Measurements from ENCODE around the gene SLA2. TPM values are rescaled to one million over a fixed set of nuclear protein-coding genes. Genes with fewer than 3 reads are reported as not detected.

SLA2 gene
- total and polyA plus RNA-seq, 2 of the 8 experiments (the other 6 are each of a cell fraction or from before 2014, with no cell fraction given): 0.18 TPM; not detected in 1

DNA sequence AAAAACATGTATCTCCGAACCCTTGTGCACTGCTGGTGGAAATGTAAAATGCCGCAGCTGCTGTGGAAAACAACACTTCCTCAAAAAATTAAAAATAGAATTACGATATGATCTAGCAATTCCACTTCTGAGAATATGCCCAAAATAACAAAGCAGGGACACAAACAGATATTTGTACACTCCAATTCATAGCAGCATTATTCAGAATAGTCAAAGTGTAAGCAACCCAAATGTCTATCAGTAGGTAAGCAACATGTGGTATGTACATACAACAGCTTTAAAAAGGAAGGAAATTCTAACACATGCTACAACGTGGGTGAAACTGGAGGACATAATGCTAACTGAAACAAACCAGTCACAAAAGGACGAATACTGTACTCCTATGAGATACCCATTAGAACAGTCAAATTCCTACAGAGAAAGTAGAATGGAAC, 46.1 kb downstream of the SLA2 start (continued):
- TF ChIP-seq, protein P1, sequence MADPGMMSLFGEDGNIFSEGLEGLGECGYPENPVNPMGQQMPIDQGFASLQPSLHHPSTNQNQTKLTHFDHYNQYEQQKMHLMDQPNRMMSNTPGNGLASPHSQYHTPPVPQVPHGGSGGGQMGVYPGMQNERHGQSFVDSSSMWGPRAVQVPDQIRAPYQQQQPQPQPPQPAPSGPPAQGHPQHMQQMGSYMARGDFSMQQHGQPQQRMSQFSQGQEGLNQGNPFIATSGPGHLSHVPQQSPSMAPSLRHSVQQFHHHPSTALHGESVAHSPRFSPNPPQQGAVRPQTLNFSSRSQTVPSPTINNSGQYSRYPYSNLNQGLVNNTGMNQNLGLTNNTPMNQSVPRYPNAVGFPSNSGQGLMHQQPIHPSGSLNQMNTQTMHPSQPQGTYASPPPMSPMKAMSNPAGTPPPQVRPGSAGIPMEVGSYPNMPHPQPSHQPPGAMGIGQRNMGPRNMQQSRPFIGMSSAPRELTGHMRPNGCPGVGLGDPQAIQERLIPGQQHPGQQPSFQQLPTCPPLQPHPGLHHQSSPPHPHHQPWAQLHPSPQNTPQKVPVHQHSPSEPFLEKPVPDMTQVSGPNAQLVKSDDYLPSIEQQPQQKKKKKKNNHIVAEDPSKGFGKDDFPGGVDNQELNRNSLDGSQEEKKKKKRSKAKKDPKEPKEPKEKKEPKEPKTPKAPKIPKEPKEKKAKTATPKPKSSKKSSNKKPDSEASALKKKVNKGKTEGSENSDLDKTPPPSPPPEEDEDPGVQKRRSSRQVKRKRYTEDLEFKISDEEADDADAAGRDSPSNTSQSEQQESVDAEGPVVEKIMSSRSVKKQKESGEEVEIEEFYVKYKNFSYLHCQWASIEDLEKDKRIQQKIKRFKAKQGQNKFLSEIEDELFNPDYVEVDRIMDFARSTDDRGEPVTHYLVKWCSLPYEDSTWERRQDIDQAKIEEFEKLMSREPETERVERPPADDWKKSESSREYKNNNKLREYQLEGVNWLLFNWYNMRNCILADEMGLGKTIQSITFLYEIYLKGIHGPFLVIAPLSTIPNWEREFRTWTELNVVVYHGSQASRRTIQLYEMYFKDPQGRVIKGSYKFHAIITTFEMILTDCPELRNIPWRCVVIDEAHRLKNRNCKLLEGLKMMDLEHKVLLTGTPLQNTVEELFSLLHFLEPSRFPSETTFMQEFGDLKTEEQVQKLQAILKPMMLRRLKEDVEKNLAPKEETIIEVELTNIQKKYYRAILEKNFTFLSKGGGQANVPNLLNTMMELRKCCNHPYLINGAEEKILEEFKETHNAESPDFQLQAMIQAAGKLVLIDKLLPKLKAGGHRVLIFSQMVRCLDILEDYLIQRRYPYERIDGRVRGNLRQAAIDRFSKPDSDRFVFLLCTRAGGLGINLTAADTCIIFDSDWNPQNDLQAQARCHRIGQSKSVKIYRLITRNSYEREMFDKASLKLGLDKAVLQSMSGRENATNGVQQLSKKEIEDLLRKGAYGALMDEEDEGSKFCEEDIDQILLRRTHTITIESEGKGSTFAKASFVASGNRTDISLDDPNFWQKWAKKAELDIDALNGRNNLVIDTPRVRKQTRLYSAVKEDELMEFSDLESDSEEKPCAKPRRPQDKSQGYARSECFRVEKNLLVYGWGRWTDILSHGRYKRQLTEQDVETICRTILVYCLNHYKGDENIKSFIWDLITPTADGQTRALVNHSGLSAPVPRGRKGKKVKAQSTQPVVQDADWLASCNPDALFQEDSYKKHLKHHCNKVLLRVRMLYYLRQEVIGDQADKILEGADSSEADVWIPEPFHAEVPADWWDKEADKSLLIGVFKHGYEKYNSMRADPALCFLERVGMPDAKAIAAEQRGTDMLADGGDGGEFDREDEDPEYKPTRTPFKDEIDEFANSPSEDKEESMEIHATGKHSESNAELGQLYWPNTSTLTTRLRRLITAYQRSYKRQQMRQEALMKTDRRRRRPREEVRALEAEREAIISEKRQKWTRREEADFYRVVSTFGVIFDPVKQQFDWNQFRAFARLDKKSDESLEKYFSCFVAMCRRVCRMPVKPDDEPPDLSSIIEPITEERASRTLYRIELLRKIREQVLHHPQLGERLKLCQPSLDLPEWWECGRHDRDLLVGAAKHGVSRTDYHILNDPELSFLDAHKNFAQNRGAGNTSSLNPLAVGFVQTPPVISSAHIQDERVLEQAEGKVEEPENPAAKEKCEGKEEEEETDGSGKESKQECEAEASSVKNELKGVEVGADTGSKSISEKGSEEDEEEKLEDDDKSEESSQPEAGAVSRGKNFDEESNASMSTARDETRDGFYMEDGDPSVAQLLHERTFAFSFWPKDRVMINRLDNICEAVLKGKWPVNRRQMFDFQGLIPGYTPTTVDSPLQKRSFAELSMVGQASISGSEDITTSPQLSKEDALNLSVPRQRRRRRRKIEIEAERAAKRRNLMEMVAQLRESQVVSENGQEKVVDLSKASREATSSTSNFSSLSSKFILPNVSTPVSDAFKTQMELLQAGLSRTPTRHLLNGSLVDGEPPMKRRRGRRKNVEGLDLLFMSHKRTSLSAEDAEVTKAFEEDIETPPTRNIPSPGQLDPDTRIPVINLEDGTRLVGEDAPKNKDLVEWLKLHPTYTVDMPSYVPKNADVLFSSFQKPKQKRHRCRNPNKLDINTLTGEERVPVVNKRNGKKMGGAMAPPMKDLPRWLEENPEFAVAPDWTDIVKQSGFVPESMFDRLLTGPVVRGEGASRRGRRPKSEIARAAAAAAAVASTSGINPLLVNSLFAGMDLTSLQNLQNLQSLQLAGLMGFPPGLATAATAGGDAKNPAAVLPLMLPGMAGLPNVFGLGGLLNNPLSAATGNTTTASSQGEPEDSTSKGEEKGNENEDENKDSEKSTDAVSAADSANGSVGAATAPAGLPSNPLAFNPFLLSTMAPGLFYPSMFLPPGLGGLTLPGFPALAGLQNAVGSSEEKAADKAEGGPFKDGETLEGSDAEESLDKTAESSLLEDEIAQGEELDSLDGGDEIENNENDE (IDR thresholded peaks at IDR 0.05; ENCODE audit: insufficient replicate concordance, low read length): no peak
- no peak for TF ChIP-seq CHD2 (IDR thresholded peaks at IDR 0.05; ENCODE audit: low read length)
